ENCODE measurements around the gene ELMOD3. TPM values are rescaled to one million over a fixed set of nuclear protein-coding genes. Genes with fewer than 3 reads are reported as not detected.
"Not testable (repeated sequence)": the region's sequence is repeated elsewhere in the genome, so short reads cannot be mapped to it uniquely, and the experiment has no call there.

Gene ELMOD3
- total RNA-seq, 2 donors from 2014 or later, result 16.9 to 18.5 TPM

- H3K36me3 ChIP-seq (replicated peaks in 1 of 2; ENCODE audit: insufficient read depth in 1 of 2, low read depth in 2 of 2), result no peaks in the 10 kb centered on the region
- H3K4me3 ChIP-seq, result no peak overlapping the region
- no peak overlapping the region for H3K27ac ChIP-seq
- ATAC-seq (no peak), DNase-seq (no peak)
- TF ChIP-seq CTCF (IDR thresholded peaks at IDR 0.05), result no peak
- TF ChIP-seq POLR2A (IDR thresholded peaks at IDR 0.05), result no peak
- no peaks in the 10 kb centered on the region for H3K9me3 ChIP-seq
- H3K4me1 ChIP-seq, result peaks cover 31% of the 10 kb centered on the region
- intact Hi-C loops (cut with DNase I), result no loop called here
- H3K27me3 ChIP-seq, result no peaks in the 10 kb centered on the region
Measured at GRCh38 chr2:85329181-85329651, 25.4 kb upstream of the ELMOD3 start.

- H3K9me3 ChIP-seq; H3K4me3 ChIP-seq; H3K27me3 ChIP-seq; H3K36me3 ChIP-seq (replicated peaks in 1 of 2; ENCODE audit: insufficient read depth in 1 of 2, low read depth in 2 of 2); intact Hi-C loops (cut with DNase I); ATAC-seq; DNase-seq; H3K27ac ChIP-seq: not testable (repeated sequence)
- WGBS, 2 donors, result 74 to 77% methylated on average over 3 of the region's 3 CpGs
- peaks cover 27% of the 10 kb centered on the region for H3K4me1 ChIP-seq
Measured at GRCh38 chr2:85329701-85330100, 24.9 kb upstream of the ELMOD3 start.

- H3K4me1 ChIP-seq, result peaks cover 13% of the 10 kb centered on the region
- TF ChIP-seq CTCF (IDR thresholded peaks at IDR 0.05) (no peak), POLR2A (IDR thresholded peaks at IDR 0.05) (no peak)
- WGBS, 2 donors, result 72 to 73% methylated on average over 13 of the region's 13 CpGs
- DNase-seq, result no peak
- no peak overlapping the region for H3K4me3 ChIP-seq
- no peak overlapping the region for H3K27ac ChIP-seq
- no peaks in the 10 kb centered on the region for H3K9me3 ChIP-seq
- no peaks in the 10 kb centered on the region for H3K27me3 ChIP-seq
- ATAC-seq, result no peak
- intact Hi-C loops (cut with DNase I), result no loop called here
- H3K36me3 ChIP-seq (replicated peaks in 1 of 2; ENCODE audit: insufficient read depth in 1 of 2, low read depth in 2 of 2), result no peaks in the 10 kb centered on the region
Measured at GRCh38 chr2:85330839-85331636, 23.5 kb upstream of the ELMOD3 start.

- intact Hi-C loops (cut with DNase I); H3K27me3 ChIP-seq; H3K4me1 ChIP-seq; DNase-seq; H3K27ac ChIP-seq; H3K36me3 ChIP-seq (replicated peaks in 1 of 2; ENCODE audit: insufficient read depth in 1 of 2, low read depth in 2 of 2); H3K4me3 ChIP-seq; ATAC-seq; H3K9me3 ChIP-seq: not testable (repeated sequence)
- 82 to 83% methylated on average over 2 to 4 of the region's 4 CpGs for WGBS, 2 donors
Measured at GRCh38 chr2:85333877-85334276, 20.7 kb upstream of the ELMOD3 start.

- H3K9me3 ChIP-seq, result no peaks in the 10 kb centered on the region
- H3K36me3 ChIP-seq (replicated peaks in 1 of 2; ENCODE audit: insufficient read depth in 1 of 2, low read depth in 2 of 2), result no peaks in the 10 kb centered on the region
- DNase-seq (no peak), ATAC-seq (no peak)
- no peaks in the 10 kb centered on the region for H3K27me3 ChIP-seq
- intact Hi-C loops (cut with DNase I), result no loop called here
- TF ChIP-seq POLR2A (IDR thresholded peaks at IDR 0.05) (no peak), CTCF (IDR thresholded peaks at IDR 0.05) (no peak)
- 47 to 63% methylated on average over 2 of the region's 2 CpGs for WGBS, 2 donors
- no peak overlapping the region for H3K4me3 ChIP-seq
- no peaks in the 10 kb centered on the region for H3K4me1 ChIP-seq
- H3K27ac ChIP-seq, result no peak overlapping the region
Measured at GRCh38 chr2:85334928-85335327, 19.6 kb upstream of the ELMOD3 start.
